IPS-11a (cell line): ENCODE measurements around the gene DGLUCY.
"Not testable (repeated sequence)": the region's sequence is repeated elsewhere in the genome, so short reads cannot be mapped to it uniquely, and the experiment has no call there.

Experiments
- H3K4me3 ChIP-seq: one replicate; pipeline ENCODE4 v1.5.1; 2013; ENCODE audit warnings: low read depth, low read length, control low read depth

The DGLUCY gene, protein sequence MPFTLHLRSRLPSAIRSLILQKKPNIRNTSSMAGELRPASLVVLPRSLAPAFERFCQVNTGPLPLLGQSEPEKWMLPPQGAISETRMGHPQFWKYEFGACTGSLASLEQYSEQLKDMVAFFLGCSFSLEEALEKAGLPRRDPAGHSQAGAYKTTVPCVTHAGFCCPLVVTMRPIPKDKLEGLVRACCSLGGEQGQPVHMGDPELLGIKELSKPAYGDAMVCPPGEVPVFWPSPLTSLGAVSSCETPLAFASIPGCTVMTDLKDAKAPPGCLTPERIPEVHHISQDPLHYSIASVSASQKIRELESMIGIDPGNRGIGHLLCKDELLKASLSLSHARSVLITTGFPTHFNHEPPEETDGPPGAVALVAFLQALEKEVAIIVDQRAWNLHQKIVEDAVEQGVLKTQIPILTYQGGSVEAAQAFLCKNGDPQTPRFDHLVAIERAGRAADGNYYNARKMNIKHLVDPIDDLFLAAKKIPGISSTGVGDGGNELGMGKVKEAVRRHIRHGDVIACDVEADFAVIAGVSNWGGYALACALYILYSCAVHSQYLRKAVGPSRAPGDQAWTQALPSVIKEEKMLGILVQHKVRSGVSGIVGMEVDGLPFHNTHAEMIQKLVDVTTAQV

DNA sequence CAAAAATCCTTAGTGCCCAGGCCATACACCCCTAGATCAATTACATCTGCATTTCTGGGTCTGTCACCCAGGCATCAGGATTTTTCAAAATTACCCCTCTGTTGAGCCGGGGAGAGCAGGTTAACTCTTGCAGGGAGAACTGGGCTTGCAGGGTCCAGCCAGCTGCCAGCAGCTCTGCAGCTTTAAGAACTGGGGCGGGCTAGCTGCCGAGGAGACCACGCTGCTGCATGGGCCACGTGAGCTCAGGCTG is at the start of gene DGLUCY:
DGLUCY (plus strand) TSS at position 245 of the 250 bp plus-strand sequence. CDS start 46,222 bp downstream, outside the sequence.
- H3K4me3 ChIP-seq: peak within 1 kb of the TSS; percentile 33

DNA sequence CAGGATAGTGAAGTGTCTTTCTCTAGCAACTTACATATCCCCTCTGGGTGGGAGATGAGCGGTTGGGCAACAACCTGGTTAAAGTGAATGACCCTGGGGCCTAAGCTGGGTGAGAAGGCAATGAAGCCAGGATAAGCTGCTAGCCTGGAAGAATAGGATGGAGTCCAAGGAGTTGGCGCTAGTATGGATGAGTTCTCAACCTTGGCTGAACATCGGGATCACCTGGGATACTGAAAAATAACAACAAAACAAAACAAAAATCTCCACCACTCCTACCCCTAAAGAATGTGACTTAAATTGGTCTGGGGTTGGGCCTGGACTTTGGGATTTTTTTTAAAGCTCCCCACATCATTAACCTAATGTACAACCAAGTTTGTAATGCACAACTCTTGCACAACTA is 48.6 kb upstream of the DGLUCY start:
- no peak overlapping the region for H3K4me3 ChIP-seq

DNA sequence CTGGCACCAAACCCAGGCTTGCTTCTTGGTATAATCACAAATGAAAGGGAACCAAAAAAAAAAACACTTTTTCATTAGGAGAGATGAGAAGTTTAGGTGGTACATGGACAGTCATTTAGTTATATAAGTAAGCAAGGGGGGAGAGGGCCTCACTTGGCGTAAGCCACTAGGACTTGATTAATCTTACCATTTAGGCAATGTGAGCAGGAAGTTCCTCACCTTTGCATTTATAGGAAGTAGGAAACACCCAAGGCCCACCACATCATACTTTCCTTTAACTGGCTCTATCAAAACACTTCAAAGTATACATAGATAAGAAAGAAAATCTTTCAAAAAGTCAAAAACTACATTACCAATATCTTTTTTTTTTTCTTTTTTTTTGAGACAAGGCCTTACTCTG is 46.7 kb upstream of the DGLUCY start:
- H3K4me3 ChIP-seq: no peak overlapping the region

DNA sequence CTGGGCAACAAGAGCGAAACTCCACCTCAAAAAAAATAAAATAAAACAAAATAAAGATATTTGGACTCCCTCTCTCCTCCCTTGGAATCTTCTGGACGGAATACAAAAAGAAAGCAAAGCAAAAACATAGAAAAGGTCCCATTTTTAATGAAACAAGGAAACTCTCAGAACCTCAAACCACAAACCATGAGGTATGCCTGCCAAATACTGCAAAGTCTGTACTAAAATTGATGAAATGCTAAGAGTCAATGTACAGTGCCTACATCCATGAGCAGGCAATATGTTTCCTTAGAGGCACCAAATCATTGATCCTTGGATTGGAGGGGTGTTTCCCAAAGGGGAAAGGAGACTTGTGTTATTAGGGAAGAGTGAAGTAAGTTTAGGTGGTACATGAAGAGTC is 45.2 kb upstream of the DGLUCY start:
- H3K4me3 ChIP-seq: no peak overlapping the region

DNA sequence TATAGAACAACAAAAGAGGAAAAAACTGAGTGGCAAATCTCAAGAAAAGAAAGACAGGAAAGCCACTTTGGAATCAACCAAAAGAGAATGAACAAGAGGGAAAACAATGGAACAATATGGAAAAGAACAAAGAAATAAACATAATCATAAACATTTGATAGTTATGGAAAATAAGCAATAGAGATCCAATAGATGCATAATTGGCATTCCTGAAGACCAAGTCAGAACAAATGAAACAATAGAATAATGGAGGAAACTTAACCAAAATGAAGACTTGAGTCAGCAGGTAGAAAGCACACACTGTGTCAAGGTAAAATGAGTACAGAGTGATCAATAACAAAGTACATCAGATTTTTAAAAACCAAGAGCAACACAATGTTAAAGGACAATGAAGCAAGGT is 43.3 kb upstream of the DGLUCY start:
- no peak overlapping the region for H3K4me3 ChIP-seq

DNA sequence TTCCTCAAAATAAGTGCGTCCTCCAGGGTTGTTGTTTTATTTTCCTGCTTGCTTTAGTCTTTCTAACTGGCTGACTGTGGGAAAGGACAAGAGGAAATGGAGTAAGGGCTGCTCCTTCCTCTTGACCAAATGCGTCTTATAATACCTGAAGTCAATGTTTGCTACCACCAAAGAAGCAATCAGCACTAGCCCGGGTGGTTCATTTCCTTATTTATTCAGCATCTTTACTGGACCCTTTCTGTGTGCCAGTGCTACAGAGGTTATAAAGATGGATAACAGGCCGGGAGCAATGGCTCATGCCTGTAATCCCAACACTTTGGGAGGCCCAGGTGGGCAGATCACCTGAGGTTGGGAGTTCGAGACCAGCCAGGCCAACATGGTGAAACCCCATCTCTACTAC is 38.3 kb upstream of the DGLUCY start:
- no peak overlapping the region for H3K4me3 ChIP-seq

DNA sequence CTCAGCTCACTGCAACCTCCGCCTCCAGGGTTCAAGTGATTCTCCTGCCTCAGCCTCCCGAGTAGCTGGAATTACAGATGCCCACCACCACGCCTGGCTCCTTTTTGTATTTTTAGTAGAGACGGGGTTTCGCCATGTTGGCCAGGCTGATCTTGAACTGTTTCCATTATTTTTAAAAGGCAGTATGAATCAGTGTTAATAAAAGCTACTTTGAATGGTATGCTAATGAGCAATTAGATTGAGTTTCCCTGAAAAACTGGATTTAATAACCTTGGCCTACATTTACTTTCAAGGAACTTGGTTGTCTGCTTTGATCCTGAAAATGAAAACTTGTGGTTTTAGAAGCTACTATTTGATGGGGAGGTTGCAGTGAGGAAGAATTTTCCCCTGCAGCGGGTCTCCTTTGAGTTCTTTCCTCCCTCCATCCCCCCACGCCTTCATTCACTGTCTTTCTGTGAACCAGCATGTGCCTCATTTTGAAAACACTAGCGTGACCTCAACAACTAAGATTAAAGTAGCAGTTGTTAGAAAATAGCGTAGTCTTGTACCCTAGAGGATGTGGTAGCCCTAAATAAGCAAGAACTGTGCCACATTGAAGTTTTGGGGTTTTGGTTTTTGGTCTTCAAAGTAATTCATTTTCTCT is 35.7 kb upstream of the DGLUCY start:
- no peak overlapping the region for H3K4me3 ChIP-seq

DNA sequence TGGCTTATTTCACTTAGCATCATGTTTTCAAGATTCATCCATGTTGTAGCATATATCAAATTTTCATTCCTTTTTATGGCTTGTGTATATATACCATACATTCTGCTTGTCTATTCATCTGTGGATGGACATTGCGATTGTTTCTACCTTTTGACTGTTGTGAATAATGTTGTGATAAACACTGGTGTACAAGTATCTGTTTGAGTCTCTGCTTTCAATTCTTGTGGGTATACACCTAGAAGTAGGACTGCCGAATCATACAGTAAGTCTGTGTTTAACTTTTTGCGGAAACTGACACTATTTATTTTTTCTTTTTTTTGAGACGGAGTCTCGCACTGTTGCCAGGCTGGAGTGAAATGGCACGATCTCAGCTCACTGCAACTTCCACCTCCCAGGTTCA is 33.8 kb upstream of the DGLUCY start:
- no peak overlapping the region for H3K4me3 ChIP-seq

DNA sequence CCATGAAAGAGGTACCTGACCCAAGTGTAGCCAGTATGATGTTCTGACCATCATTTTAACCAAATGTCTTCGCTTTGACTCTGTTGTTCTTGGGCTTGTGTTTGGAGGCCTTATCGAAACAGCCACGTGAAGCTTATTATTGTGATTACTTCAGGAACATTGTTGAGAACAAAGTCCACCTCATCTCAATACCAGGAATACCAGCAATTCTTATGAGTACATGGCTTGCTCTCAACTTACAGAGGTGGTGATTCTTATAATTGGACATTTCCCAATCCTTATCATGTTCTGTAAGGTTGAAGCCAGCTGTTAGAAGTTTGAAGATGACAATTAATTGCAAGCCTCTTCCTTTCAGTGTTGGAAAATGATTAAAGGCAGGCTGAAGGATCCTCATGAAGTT is 31.6 kb upstream of the DGLUCY start:
- no peak overlapping the region for H3K4me3 ChIP-seq

DNA sequence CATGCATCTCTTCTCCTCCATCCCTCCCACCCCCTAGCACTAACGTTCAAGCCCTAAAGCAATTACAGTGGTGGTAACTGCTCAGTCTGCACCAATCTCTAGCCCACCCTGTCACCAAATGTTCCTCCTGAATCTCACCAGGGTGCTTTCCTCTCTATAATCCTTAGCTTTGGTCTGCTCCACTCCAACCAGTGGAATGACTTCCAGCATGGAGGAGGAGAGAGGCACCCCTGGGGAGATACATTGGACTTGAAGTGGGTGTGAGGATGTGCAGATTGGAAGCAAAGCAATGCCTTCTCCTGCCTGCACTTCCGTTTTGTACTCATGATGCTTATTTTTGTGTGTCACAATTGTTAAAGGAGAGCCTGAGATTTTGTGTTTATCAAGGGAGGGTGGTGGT is 29.4 kb upstream of the DGLUCY start:
- no peak overlapping the region for H3K4me3 ChIP-seq

DNA sequence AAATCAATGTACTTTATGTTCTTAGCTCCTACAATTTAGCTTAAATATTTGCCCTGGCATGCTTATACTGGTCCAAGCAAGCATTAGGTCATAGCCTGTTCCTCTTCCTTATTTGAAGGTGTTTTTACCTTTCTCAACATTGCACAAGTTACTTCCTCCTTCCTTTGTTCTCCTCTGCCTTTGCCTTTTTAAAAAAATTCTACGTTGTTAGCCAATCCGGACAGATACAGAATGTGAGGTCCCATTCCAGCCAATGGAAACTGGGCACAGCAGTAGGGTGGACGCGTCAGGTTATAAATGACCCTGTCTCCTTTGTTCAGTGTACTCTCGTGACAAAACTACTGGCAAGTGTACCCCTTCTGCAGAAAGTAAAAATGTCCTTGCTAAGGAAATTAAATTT is 26.4 kb upstream of the DGLUCY start:
- H3K4me3 ChIP-seq: not testable (repeated sequence)

DNA sequence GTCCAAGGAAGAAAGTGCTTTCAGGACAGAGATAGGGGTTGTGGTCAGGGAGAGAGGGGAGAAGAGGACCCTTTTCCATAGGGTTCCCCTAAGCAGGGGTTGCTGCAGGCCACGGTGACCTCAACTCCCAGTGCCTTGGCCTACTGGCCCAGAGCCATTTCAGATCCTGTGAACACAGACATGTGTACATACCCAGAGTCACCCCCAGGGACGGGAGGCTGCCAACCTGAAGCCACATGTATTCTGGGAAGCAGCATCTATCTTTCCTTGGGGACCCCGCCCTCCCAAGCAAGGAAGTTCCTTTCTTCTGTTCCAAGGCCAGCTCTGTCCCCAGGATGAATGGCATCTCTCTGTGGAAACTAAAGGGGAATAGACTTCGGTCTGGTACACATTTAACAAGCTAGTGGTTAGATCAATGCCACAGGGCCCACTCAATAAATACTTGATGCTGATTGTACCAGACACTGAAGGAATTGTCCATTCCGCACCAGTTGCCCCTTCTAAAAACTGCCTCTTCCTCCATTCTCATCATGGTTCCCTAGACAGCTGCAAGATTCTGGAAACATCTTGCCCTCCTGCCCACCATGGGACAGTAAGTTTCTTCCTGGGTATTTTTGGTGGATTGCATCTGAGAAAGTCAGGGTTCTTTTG is 25.2 kb upstream of the DGLUCY start:
- no peak overlapping the region for H3K4me3 ChIP-seq

DNA sequence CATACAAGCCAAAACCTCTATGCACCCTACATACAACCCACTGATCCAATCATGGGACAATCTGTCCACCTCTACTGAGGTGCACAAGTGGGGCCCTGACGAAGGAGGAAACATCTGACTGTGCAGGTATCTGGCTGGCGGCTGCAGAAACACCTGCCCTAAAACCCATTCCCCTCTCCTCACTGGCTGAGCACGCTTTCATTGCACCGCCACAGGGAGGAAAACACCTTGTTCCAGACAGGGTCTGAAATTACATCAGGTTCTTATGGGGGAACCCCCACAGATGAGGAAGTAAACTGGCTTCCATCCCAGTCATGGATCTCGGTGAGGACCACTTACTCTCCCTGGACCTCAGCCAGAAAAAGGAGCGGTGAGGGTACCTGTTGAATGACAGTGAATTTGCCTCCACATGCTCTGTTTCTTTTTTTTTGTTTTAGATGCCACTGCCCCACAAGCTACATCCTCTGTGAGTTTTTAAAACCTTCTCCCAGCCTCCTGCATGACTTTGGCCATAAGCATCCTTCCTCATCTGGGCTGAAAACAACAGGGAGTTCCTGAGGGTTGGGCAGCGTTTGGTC is 23.8 kb upstream of the DGLUCY start:
- no peak overlapping the region for H3K4me3 ChIP-seq

DNA sequence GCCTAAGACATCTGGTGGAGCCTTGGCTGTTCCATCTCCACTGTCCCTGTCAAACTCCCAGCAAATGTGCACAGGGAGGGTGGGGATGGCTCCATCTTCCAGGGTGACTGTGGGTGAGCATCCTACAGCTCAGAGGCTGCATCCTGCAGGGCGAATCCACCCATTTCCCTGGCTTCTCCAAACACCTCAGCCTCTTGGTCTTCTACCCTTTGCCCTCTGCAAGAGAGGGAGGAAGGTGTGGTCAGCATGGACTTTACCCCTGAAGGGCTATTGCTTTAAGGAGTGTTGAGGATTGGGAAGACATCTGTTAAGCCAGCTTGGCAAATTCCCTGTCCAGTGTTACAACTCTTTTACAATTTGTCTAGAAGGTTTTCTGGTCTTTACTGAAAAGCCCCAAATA is 23.1 kb upstream of the DGLUCY start:
- H3K4me3 ChIP-seq: no peak overlapping the region

DNA sequence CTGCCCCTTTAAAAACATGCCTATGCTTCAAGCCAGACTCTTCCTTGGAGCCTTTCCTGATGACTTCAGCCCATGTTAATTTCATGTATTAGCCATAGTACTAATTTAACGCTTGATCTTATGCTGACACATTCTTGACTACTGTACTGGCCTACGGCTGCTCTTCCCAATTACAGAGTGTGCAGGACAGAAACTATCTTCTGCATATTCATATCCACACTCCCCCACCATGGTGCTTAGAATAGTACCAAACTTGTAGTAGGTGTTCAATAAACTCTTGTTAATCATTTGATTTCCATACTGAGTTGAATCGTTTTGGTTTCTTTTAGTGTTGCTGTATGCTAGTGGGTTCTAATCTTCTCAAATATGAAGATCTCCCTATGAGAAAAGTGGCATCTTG is 21.8 kb upstream of the DGLUCY start:
- no peak overlapping the region for H3K4me3 ChIP-seq

DNA sequence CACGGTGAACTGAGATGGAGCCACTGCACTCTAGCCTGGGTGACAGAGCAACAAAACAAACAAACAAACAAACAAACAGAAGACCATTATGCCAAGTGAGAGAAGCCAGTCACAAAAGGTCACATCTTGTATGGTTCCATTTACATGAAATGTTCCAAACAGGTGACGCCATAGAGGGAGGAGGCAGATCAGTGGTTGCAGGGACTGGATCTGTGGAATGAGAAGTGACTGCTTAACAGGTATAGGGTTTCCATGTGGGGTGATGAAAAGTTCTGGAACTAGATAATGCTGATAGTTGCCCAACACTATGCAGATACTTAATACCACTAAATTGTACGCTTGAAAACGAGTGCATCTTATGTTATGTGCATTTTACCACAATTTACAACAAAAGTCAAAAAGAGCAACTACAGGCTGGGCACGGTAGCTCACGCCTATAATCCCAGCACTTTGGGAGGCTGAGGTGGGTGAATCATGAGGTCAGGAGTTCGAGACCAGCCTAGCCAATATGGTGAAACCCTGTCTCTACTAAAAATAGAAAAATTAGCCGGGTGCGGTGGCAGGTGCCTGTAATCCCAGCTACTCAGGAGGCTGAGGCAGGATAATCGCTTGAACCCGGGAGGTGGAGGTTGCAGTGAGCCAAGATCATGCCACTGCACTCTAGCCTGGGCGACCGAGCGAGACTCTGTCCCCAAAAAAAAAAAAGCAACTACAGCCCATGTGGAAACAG is 20.0 kb upstream of the DGLUCY start:
- not testable (repeated sequence) for H3K4me3 ChIP-seq

DNA sequence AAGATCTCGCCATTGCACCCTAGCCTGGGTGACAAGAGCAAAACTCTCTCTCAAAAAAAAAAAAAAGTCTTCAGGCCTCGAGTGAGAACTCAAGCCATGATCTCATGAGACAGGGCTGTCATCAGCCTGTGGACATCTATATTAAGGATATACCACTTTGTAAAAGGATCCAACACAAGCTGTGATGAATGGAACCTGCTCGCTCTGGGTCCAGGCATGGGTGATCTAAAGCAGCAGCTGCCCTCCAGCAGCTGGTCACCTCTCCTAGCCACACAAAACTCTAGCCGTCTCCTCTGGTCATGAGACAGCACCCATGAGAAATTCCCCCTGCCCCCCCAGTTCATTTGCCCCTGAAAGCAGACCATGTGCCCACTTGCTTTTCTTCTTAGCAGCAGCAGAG is 19.1 kb upstream of the DGLUCY start:
- H3K4me3 ChIP-seq: no peak overlapping the region

DNA sequence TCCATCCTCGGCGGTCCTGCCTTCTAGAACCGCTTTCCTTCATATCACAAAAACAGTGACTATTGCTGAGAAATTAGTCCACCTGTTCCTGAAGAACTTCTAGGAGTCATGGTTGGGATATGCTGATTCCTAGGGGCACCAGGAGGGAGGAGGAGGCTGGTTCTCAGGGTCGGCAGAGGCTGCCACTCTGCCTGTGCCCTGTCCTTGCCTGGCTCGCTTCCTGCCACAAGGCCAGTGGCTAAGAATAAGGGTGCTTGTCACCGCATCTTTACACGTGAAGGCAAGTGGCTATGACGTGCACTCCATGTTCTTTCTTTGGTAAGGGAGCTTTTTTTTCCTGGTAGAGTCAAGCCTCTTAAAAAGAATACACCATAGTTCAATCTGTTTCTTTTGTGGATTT is 18.7 kb upstream of the DGLUCY start:
- H3K4me3 ChIP-seq: no peak overlapping the region

DNA sequence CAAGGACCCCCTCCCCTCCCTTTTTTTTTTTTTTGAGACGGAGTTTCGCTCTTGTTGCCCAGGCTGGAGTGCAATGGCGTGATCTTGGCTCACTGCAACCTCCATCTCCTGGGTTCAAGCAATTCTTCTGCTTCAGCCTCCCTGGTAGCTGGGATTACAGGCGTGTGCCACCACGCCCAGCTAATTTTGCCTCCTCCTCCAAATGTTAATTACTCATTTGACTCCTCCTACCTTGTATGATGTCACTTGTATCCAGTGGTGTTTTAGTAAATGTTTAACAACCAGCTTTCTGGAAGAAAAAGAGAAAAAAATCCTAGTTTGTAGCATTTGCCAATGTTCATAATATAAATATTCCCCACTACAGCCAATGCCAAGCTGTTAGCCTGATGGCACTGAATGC is 16.2 kb upstream of the DGLUCY start:
- not testable (repeated sequence) for H3K4me3 ChIP-seq

DNA sequence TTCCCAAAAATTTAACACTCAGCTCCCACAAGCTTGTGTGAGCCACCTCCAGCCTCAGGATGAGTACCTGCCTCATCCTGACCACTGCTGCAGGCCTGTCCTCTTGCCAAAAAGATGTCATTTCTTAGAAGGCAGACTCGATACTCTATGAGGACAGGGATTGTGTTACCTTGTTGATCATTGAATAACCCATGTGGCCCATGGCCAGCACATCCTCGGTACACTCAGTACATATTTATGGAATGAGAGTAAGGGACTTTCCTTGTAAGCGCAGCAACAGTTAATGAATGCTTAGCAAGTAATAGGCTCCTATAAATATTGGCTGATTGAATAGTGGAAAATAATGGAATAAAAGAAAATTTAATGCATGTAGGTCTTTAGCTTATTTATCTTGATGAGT is 15.3 kb upstream of the DGLUCY start:
- no peak overlapping the region for H3K4me3 ChIP-seq

DNA sequence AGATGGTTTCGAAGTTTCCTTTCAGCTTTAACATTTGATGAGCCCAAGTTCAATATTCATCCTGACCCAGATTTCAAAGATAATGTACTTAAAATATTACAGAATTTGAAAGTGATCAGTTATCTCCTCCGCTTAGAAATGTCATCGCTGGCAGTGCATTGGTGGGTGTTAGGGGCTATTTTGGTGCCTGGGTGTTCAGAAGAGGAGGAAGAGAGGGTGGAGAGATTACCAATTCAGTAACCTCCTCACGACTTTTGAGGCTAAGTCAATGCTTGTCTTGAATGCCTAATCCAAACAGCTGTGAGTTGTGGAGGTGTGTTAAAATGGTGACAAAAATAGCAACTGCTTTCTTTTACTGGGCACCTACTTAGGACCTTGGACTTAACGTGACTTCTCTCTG is 13.8 kb upstream of the DGLUCY start:
- no peak overlapping the region for H3K4me3 ChIP-seq
